ENCODE data around the gene PDZD4.

PDZD4 gene

DNA sequence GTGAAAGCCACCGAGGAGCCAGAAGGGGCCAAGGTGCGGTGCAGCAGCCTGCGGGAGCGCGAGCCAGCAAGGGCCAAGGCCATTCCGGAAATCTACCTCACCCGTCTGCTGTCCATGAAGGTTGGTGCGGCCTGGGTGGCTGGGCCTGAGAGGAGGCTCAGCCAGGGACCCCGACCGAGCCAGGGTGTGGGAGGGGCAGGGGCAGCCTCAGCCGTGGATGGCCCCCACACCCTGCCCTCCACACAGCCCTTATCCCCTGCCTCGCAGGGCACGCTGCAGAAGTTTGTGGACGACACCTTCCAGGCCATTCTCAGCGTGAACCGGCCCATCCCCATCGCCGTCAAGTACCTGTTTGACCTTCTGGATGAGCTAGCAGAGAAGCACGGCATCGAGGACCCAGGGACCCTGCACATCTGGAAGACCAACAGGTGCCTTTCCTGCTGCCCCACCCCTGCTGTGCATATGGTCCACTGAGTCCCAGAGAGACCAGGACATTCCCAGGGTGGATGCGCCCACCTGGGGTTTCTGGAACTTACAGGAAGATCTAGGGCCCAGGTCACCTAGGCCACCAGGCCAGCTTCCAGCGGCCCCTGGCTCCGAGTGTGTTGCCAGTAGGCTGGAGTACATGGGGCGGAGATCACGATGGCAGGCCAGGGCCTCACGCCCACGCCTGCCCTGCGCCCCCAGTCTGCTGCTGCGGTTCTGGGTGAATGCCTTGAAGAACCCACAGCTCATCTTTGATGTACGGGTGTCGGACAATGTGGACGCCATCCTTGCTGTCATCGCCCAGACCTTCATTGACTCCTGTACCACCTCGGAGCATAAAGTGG lies 52.9 kb downstream of the PDZD4 start:
- H3K9me3 ChIP-seq (ENCODE audit: severe bottlenecking): no peaks in the 10 kb centered on the region
- no peaks in the 10 kb centered on the region for H3K4me1 ChIP-seq (ENCODE audit: insufficient read depth, poor library complexity, severe bottlenecking)
- H3K27me3 ChIP-seq (ENCODE audit: insufficient read depth, poor library complexity, severe bottlenecking): no peaks in the 10 kb centered on the region
- H3K4me3 ChIP-seq (ENCODE audit: severe bottlenecking): no peak overlapping the region
- no peak for ATAC-seq (ENCODE audit: low read depth)
- no peak overlapping the region for H3K27ac ChIP-seq (ENCODE audit: poor library complexity, severe bottlenecking)
- H3K36me3 ChIP-seq (ENCODE audit: low read depth): no peaks in the 10 kb centered on the region
- TF ChIP-seq, protein P1, sequence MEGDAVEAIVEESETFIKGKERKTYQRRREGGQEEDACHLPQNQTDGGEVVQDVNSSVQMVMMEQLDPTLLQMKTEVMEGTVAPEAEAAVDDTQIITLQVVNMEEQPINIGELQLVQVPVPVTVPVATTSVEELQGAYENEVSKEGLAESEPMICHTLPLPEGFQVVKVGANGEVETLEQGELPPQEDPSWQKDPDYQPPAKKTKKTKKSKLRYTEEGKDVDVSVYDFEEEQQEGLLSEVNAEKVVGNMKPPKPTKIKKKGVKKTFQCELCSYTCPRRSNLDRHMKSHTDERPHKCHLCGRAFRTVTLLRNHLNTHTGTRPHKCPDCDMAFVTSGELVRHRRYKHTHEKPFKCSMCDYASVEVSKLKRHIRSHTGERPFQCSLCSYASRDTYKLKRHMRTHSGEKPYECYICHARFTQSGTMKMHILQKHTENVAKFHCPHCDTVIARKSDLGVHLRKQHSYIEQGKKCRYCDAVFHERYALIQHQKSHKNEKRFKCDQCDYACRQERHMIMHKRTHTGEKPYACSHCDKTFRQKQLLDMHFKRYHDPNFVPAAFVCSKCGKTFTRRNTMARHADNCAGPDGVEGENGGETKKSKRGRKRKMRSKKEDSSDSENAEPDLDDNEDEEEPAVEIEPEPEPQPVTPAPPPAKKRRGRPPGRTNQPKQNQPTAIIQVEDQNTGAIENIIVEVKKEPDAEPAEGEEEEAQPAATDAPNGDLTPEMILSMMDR (IDR thresholded peaks at IDR 0.05; ENCODE audit: poor library complexity, severe bottlenecking): no peak
- DNase-seq (ENCODE audit: low spot score): peak; percentile 28

DNA sequence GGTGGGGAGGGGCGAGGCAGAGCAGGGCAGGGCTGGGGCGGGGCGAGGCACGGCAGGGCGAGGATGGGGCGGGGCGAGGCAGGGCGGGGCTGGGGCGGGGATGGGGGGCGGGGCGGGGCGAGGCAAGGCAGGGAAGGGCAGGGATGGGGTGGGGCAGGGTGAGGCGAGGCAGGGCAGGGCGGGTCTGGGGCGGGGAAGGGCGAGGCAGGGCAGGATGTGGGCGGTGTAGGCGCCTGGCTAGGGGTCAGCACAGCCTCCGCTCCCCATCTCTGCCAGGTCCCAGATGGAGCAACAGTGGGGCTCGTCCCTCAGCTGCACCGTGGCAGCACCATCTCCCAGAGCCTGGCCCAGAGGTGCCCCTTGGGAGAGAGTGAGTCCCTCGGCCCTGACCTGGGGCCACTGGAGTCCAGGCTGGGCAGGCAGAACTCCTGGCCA lies 53.7 kb downstream of the PDZD4 start:
- peak; percentile 44 for DNase-seq (ENCODE audit: low spot score)
- no peaks in the 10 kb centered on the region for H3K36me3 ChIP-seq (ENCODE audit: low read depth)
- H3K27me3 ChIP-seq (ENCODE audit: insufficient read depth, poor library complexity, severe bottlenecking): no peaks in the 10 kb centered on the region
- no peaks in the 10 kb centered on the region for H3K4me1 ChIP-seq (ENCODE audit: insufficient read depth, poor library complexity, severe bottlenecking)
- no peak overlapping the region for H3K4me3 ChIP-seq (ENCODE audit: severe bottlenecking)
- no peak for ATAC-seq (ENCODE audit: low read depth)
- TF ChIP-seq, protein P1 (IDR thresholded peaks at IDR 0.05; ENCODE audit: poor library complexity, severe bottlenecking): no peak
- H3K9me3 ChIP-seq (ENCODE audit: severe bottlenecking): no peaks in the 10 kb centered on the region
- H3K27ac ChIP-seq (ENCODE audit: poor library complexity, severe bottlenecking): no peak overlapping the region

DNA sequence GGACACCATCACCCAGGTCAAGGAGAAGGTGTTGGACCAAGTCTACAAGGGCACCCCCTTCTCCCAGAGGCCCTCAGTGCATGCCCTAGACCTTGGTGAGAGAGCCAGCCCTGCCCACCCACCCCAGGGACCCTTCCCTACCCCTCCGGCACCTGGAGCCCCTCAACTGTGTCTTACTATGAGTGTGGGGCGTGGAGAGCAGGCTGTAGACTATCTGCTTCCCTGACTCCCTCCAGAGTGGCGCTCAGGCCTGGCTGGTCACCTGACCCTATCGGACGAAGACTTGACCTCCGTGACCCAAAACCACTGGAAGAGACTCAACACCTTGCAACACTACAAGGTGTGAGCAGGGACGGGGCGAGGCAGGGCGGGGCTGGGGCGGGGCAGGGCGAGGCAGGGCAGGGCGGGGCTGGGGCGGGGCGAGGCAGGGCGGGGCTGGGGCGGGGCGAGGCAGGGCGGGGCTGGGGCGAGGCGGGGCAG lies 54.2 kb downstream of the PDZD4 start:
- H3K27ac ChIP-seq (ENCODE audit: poor library complexity, severe bottlenecking): no peak overlapping the region
- H3K4me3 ChIP-seq (ENCODE audit: severe bottlenecking): no peak overlapping the region
- no peaks in the 10 kb centered on the region for H3K4me1 ChIP-seq (ENCODE audit: insufficient read depth, poor library complexity, severe bottlenecking)
- TF ChIP-seq, protein P1 (IDR thresholded peaks at IDR 0.05; ENCODE audit: poor library complexity, severe bottlenecking): no peak
- H3K27me3 ChIP-seq (ENCODE audit: insufficient read depth, poor library complexity, severe bottlenecking): no peaks in the 10 kb centered on the region
- ATAC-seq (ENCODE audit: low read depth) (no peak), DNase-seq (ENCODE audit: low spot score) (no peak)
- no peaks in the 10 kb centered on the region for H3K9me3 ChIP-seq (ENCODE audit: severe bottlenecking)
- no peaks in the 10 kb centered on the region for H3K36me3 ChIP-seq (ENCODE audit: low read depth)

DNA sequence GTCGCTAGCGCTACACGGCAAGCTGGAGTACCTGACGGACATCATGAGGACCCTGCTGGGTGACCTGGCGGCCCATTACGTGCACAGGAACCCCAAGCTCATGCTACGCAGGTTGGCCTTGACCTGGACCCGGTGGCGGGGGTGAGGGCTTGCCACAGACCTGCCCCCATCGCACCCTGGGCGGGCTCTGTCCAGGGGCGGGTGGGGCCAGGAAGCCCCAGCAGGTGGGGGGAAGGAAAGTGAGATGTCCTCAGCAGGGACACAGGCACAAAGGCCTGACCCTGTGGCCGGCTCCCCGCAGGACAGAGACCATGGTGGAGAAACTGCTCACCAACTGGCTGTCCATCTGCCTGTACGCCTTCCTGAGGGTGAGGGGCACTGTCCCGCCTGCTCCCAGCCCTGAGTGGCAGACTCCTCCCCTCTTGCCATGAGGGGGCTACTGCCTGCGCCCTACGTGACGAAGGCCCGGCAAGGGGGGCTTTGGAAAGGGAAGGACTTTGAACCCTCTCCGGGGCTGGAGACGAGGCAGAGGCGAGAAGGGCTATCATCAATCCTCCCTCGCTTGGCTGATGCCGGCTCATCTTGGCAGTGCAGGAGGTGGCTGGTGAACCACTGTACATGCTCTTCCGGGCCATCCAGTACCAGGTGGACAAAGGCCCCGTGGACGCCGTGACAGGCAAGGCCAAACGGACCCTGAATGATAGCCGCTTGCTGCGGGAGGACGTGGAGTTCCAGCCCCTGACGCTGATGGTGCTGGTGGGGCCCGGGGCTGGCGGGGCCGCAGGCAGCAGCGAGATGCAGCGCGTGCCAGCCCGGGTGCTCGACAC lies 54.8 kb downstream of the PDZD4 start:
- Histone ChIP-seq H3K27ac (ENCODE audit: poor library complexity, severe bottlenecking) (no peak overlapping the region), H3K9me3 (ENCODE audit: severe bottlenecking) (no peaks in the 10 kb centered on the region), H3K4me3 (ENCODE audit: severe bottlenecking) (no peak overlapping the region), H3K4me1 (ENCODE audit: insufficient read depth, poor library complexity, severe bottlenecking) (no peaks in the 10 kb centered on the region), H3K27me3 (ENCODE audit: insufficient read depth, poor library complexity, severe bottlenecking) (no peaks in the 10 kb centered on the region), H3K36me3 (ENCODE audit: low read depth) (no peaks in the 10 kb centered on the region)
- DNase-seq (ENCODE audit: low spot score) (peak; percentile 34), ATAC-seq (ENCODE audit: low read depth) (no peak)
- TF ChIP-seq, protein P1 (IDR thresholded peaks at IDR 0.05; ENCODE audit: poor library complexity, severe bottlenecking): no peak

Data from RWPE2 (cell line).